ENCODE measurements around the gene EXOSC7. TPM values are rescaled to one million over a fixed set of nuclear protein-coding genes. Genes with fewer than 3 reads are reported as not detected.

The EXOSC7 gene
- total RNA-seq (2014; rRNA removed; shearing (Covaris generic)): 31.1 and 60.7 TPM in 2 replicates
- polyA plus RNA-seq (2016; fragmentation: Nextera tagmentation; extraction: Ambion mirVana): 49.1 and 53.5 TPM in 2 replicates

- TF ChIP-seq EZH2 (IDR thresholded peaks at IDR 0.05; ENCODE audit: insufficient read depth, poor library complexity, severe bottlenecking) (no peak), EZH2phosphoT487 (IDR thresholded peaks at IDR 0.05; ENCODE audit: insufficient read depth, low read depth) (no peak)
- in situ Hi-C loops (cut with MboI): no loop called here
- no peaks in the 10 kb centered on the region for H3K9me3 ChIP-seq (ENCODE audit: low read depth)
- peaks cover 94% of the 10 kb centered on the region for H3K79me2 ChIP-seq (ENCODE audit: insufficient read depth)
- peaks cover 5% of the 10 kb centered on the region for H3K4me1 ChIP-seq (ENCODE audit: insufficient read depth)
- peak within 1 kb of the TSS; percentile 82 for H3K27ac ChIP-seq
- H3F3A ChIP-seq (ENCODE audit: insufficient read depth): no peaks in the 10 kb centered on the region
- H2AFZ ChIP-seq: peak within 1 kb of the TSS; percentile 96
- DNase-seq: peak; percentile 95
- 0 to 1% methylated on average over 47 to 82 of the region's 82 CpGs for WGBS, 2 experiments (ENCODE audit: low coverage in 1 of 2, low lambda C conversion rate in 2 of 2, missing lambda C conversion rate in 2 of 2)
- no peaks in the 10 kb centered on the region for H3K36me3 ChIP-seq (ENCODE audit: low read depth)
- H4K20me1 ChIP-seq (ENCODE audit: insufficient read depth): no peaks in the 10 kb centered on the region
- no peaks in the 10 kb centered on the region for H3K27me3 ChIP-seq (replicated peaks; ENCODE audit: insufficient read depth)
- H3K9ac ChIP-seq: peak within 1 kb of the TSS; percentile 97
- peak within 1 kb of the TSS; percentile 97 for H3K4me2 ChIP-seq (ENCODE audit: unreplicated experiment)
- H3K4me3 ChIP-seq: peak within 1 kb of the TSS; percentile 96
- no peaks in the 10 kb centered on the region for H3K9me2 ChIP-seq (ENCODE audit: insufficient read depth)
Observed at GRCh38 chr3:44976002-44976815, at the start of gene EXOSC7, which contains the start of gene ZDHHC3. Gene EXOSC7 (plus strand): TSS chr3:44976244. CDS start chr3:44976278, 34 bp downstream. Gene ZDHHC3 (minus strand): TSS chr3:44976174. CDS start chr3:44959436, 16,738 bp downstream.

- in situ Hi-C loops (cut with MboI): no loop called here
- 100% methylated on average over 7 of the region's 7 CpGs for WGBS, 2 experiments (ENCODE audit: low coverage in 1 of 2, low lambda C conversion rate in 2 of 2, missing lambda C conversion rate in 2 of 2)
- Histone ChIP-seq H3K9me3 (ENCODE audit: low read depth) (no peaks in the 10 kb centered on the region), H4K20me1 (ENCODE audit: insufficient read depth) (no peaks in the 10 kb centered on the region), H3K9ac (no peak overlapping the region), H3F3A (ENCODE audit: insufficient read depth) (peaks cover 18% of the 10 kb centered on the region), H3K9me2 (ENCODE audit: insufficient read depth) (no peaks in the 10 kb centered on the region), H3K79me2 (ENCODE audit: insufficient read depth) (no peaks in the 10 kb centered on the region), H3K27ac (no peak overlapping the region), H2AFZ (no peak overlapping the region), H3K4me3 (no peak overlapping the region), H3K4me1 (ENCODE audit: insufficient read depth) (peaks cover 14% of the 10 kb centered on the region), H3K4me2 (ENCODE audit: unreplicated experiment) (no peak overlapping the region), H3K36me3 (ENCODE audit: low read depth) (peaks cover 5% of the 10 kb centered on the region; the same call in 1 of the 2 replicates), H3K27me3 (replicated peaks; ENCODE audit: insufficient read depth) (no peaks in the 10 kb centered on the region)
- no peak for DNase-seq
- TF ChIP-seq EZH2 (IDR thresholded peaks at IDR 0.05; ENCODE audit: insufficient read depth, poor library complexity, severe bottlenecking) (no peak), EZH2phosphoT487 (IDR thresholded peaks at IDR 0.05; ENCODE audit: insufficient read depth, low read depth) (no peak)
Observed at GRCh38 chr3:44926921-44927320, 49.1 kb upstream of the EXOSC7 start.

- 95 to 97% methylated on average over 7 of the region's 7 CpGs for WGBS, 2 experiments (ENCODE audit: low coverage in 1 of 2, low lambda C conversion rate in 2 of 2, missing lambda C conversion rate in 2 of 2)
- no peak overlapping the region for H3K4me3 ChIP-seq
- H3K36me3 ChIP-seq (ENCODE audit: low read depth): peaks cover 4% of the 10 kb centered on the region; the same call in 1 of the 2 replicates
- no peak for DNase-seq
- H3K9ac ChIP-seq: no peak overlapping the region
- no peaks in the 10 kb centered on the region for H3K9me3 ChIP-seq (ENCODE audit: low read depth)
- H3K27me3 ChIP-seq (replicated peaks; ENCODE audit: insufficient read depth): no peaks in the 10 kb centered on the region
- H3K4me2 ChIP-seq (ENCODE audit: unreplicated experiment): no peak overlapping the region
- H3K4me1 ChIP-seq (ENCODE audit: insufficient read depth): peaks cover 14% of the 10 kb centered on the region
- H4K20me1 ChIP-seq (ENCODE audit: insufficient read depth): no peaks in the 10 kb centered on the region
- no peaks in the 10 kb centered on the region for H3K9me2 ChIP-seq (ENCODE audit: insufficient read depth)
- no peak overlapping the region for H2AFZ ChIP-seq
- H3F3A ChIP-seq (ENCODE audit: insufficient read depth): peaks cover 18% of the 10 kb centered on the region
- no peak overlapping the region for H3K27ac ChIP-seq
- in situ Hi-C loops (cut with MboI): no loop called here
- no peaks in the 10 kb centered on the region for H3K79me2 ChIP-seq (ENCODE audit: insufficient read depth)
- no peak for TF ChIP-seq EZH2 (IDR thresholded peaks at IDR 0.05; ENCODE audit: insufficient read depth, poor library complexity, severe bottlenecking)
- TF ChIP-seq EZH2phosphoT487 (IDR thresholded peaks at IDR 0.05; ENCODE audit: insufficient read depth, low read depth): no peak
Observed at GRCh38 chr3:44927371-44927770, 48.7 kb upstream of the EXOSC7 start.

GRCh38 chr3:44929782-44930181 is 46.3 kb upstream of the EXOSC7 start:
- Histone ChIP-seq H2AFZ (no peak overlapping the region), H3K79me2 (ENCODE audit: insufficient read depth) (no peaks in the 10 kb centered on the region), H3K9ac (no peak overlapping the region), H3K4me2 (ENCODE audit: unreplicated experiment) (no peak overlapping the region), H4K20me1 (ENCODE audit: insufficient read depth) (no peaks in the 10 kb centered on the region), H3K9me3 (ENCODE audit: low read depth) (no peaks in the 10 kb centered on the region), H3K4me3 (no peak overlapping the region), H3K27ac (no peak overlapping the region), H3K4me1 (ENCODE audit: insufficient read depth) (0 out of 2 replicates have a peak, but pooled peaks cover 2% of the 10 kb centered on the region), H3K9me2 (ENCODE audit: insufficient read depth) (no peaks in the 10 kb centered on the region), H3K36me3 (ENCODE audit: low read depth) (peaks cover 4% of the 10 kb centered on the region; the same call in 1 of the 2 replicates), H3F3A (ENCODE audit: insufficient read depth) (peaks cover 9% of the 10 kb centered on the region), H3K27me3 (replicated peaks; ENCODE audit: insufficient read depth) (no peaks in the 10 kb centered on the region)
- WGBS, 2 experiments (ENCODE audit: low coverage in 1 of 2, low lambda C conversion rate in 2 of 2, missing lambda C conversion rate in 2 of 2): 72 to 80% methylated on average over 5 of the region's 5 CpGs
- TF ChIP-seq EZH2 (IDR thresholded peaks at IDR 0.05; ENCODE audit: insufficient read depth, poor library complexity, severe bottlenecking): no peak
- no peak for TF ChIP-seq EZH2phosphoT487 (IDR thresholded peaks at IDR 0.05; ENCODE audit: insufficient read depth, low read depth)
- in situ Hi-C loops (cut with MboI): no loop called here
- DNase-seq: no peak

Measured in GM23248 (cell line).